Cardiac septum (tissue), 1 donor: Measurements from ENCODE around the gene HPS3. TPM values are rescaled to one million over a fixed set of nuclear protein-coding genes. Genes with fewer than 3 reads are reported as not detected.
"Not testable (repeated sequence)": the region's sequence is repeated elsewhere in the genome, so short reads cannot be mapped to it uniquely, and the experiment has no call there.

ENCODE experiments used
- DNase-seq: peaks from one replicate; pipeline ENCODE4 v3.0.0-alpha.2; 2020; ENCODE audit warnings: low spot score
- intact Hi-C: fragments of 100-400 bp; cut with DNase I; formaldehyde crosslinking; loops from one replicate; pipeline ENCODE4 v1.14.0; 2022
- total RNA-seq: library from RNA; stranded (reverse); fragmentation: NEBNext Ultra II Directional; extraction: Animal tissue kit (Norgen Biotek cat#: 25700); gene quantifications from one replicate; pipeline ENCODE4 v1.2.1, GENCODE V29; 2021
- donor health status: DM: no; HTN: no; CAD: no.

Gene HPS3
- total RNA-seq, 1 donor from 2014 or later, result 6.2 TPM

- DNase-seq, intact Hi-C loops: not testable (repeated sequence)
These were observed 90.1 kb downstream of the HPS3 start for GRCh38 chr3:149219380-149220121.

GRCh38 chr3:149221783-149222517, 92.5 kb downstream of the HPS3 start, which contains the start of gene CP:
TSS of gene CP (minus strand) at chr3:149221829. CDS start at chr3:149221792, 37 bp downstream.
- intact Hi-C loops, result no loop called here

More at GRCh38 chr3:149221783-149222517, 92.5 kb downstream of the HPS3 start, which contains the start of gene CP:
- DNase-seq, result no peak

Other genes starting within 250 kb of the HPS3 start
- gene GYG1, start 138.1 kb upstream of the HPS3 start, total RNA-seq, result 123 TPM
- 23.9 TPM for gene HLTF, start 43.1 kb upstream of the HPS3 start, total RNA-seq
- 8.1 TPM for gene CP, start 92.2 kb downstream of the HPS3 start, total RNA-seq
- gene TM4SF18, start 204.0 kb downstream of the HPS3 start, total RNA-seq, result 4.1 TPM
- 84.7 TPM for gene TM4SF1, start 248.0 kb downstream of the HPS3 start, total RNA-seq